ENCODE data around the gene DLG2.

DNA sequence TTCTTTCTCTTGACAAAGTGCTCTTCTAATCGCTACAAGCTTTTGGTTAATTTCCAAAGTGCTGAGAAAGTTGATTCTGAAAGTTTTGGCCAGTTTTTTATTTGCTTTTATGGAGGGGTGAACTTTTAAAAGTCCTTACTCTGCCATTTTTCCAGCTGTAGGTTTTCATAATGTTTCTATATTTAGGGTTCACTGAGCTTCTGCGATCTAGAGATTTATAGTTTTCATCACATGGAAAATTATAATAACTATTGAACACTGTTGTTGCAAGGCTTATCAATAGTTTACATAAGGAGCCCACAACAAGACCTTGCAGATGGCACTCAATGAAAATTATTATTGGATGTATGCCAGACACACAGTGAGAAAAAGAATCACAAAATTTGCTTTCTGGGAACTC is 55.1 kb downstream of the DLG2 start:
- TF ChIP-seq CTCF (IDR thresholded peaks at IDR 0.05), result no peak
- TF ChIP-seq POLR2A (IDR thresholded peaks at IDR 0.05), result no peak
